GM13977 (cell line): Measurements from ENCODE around the gene SYT3.

Experiments used
- DNase-seq: peaks from one replicate; pipeline ENCODE4 v3.0.0; 2012; ENCODE audit warnings: low spot score
- CTCF ChIP-seq: IDR thresholded peaks from 2 replicates; pipeline ENCODE4 v1.5.1; 2012; ENCODE audit warnings: mild to moderate bottlenecking, control low read depth; ENCODE audit not compliant: insufficient read depth; ENCODE audit errors: extremely low read depth, missing control alignments
- in situ Hi-C: fragments of 300-500 bp; cut with MboI; formaldehyde crosslinking; loops from one replicate; pipeline ENCODE4 v1.12.0; 2022; ENCODE audit warnings: low sequenced_read_pairs, low pct_unique_long_range_greater_than_20kb, mixed read lengths, inconsistent platforms; ENCODE audit not compliant: unreplicated experiment

SYT3 gene

GRCh38 chr19:50667177-50667758 lies 27.6 kb upstream of the SYT3 start:
- in situ Hi-C loops, result no loop called here
- no peak for TF ChIP-seq CTCF
- DNase-seq, result no peak

GRCh38 chr19:50666346-50667176 lies 26.9 kb upstream of the SYT3 start:
- in situ Hi-C loops, result no loop called here
- no peak for TF ChIP-seq CTCF

GRCh38 chr19:50664204-50664603 lies 24.5 kb upstream of the SYT3 start:
- no peak for TF ChIP-seq CTCF
- in situ Hi-C loops, result no loop called here
- DNase-seq, result no peak

More at GRCh38 chr19:50666346-50667176, 26.9 kb upstream of the SYT3 start:
- DNase-seq, result no peak

- no peak for TF ChIP-seq CTCF
- in situ Hi-C loops, result no loop called here
- DNase-seq, result no peak
Observed at GRCh38 chr19:50663482-50663790, 23.8 kb upstream of the SYT3 start.

- TF ChIP-seq CTCF, result no peak
- in situ Hi-C loops, result no loop called here
- DNase-seq, result no peak
Observed at GRCh38 chr19:50662651-50663481, 23.2 kb upstream of the SYT3 start.

- no peak for TF ChIP-seq CTCF
- in situ Hi-C loops, result no loop called here
- DNase-seq, result no peak
Observed at GRCh38 chr19:50661766-50662650, 22.3 kb upstream of the SYT3 start.
